Endodermal cell (in vitro differentiated cells): Measurements from ENCODE around the gene NCK2. TPM values are rescaled to one million over a fixed set of nuclear protein-coding genes. Genes with fewer than 3 reads are reported as not detected.

Source experiments
- DNase-seq: peaks from one replicate; pipeline ENCODE4 v3.0.0-alpha.2; 2017
- H3K27ac ChIP-seq: 2 replicates; pipeline ENCODE4 v1.5.1; 2013; ENCODE audit warnings: mild to moderate bottlenecking, low read depth, low read length, moderate library complexity
- H3K27me3 ChIP-seq: 2 replicates; pipeline ENCODE4 v1.6.1; 2013; ENCODE audit warnings: mild to moderate bottlenecking, low read length, moderate library complexity; ENCODE audit not compliant: insufficient read depth, control insufficient read depth, poor library complexity, severe bottlenecking
- H3K36me3 ChIP-seq: 2 replicates; pipeline ENCODE4 v1.7.0; 2013; ENCODE audit warnings: mild to moderate bottlenecking, low read length, moderate library complexity; ENCODE audit not compliant: control insufficient read depth, insufficient read depth
- H3K4me1 ChIP-seq: one replicate; pipeline ENCODE4 v1.7.0; 2013; ENCODE audit warnings: low read length; ENCODE audit not compliant: control insufficient read depth, insufficient read depth
- H3K4me3 ChIP-seq: 2 replicates; pipeline ENCODE4 v1.5.1; 2013; ENCODE audit warnings: mild to moderate bottlenecking, low read length, moderate library complexity
- H3K9ac ChIP-seq: 2 replicates; pipeline ENCODE4 v1.6.1; 2013; ENCODE audit warnings: mild to moderate bottlenecking, low read length, moderate library complexity; ENCODE audit not compliant: poor library complexity, severe bottlenecking; ENCODE audit errors: extremely low read depth
- H3K9me3 ChIP-seq: 2 replicates; pipeline ENCODE4 v1.6.1; 2013; ENCODE audit warnings: mild to moderate bottlenecking, low read length, moderate library complexity; ENCODE audit not compliant: control insufficient read depth
- H3K27ac Mint-ChIP-seq: 2 replicates; pipeline ENCODE4 v1.8.0; 2020; ENCODE audit warnings: mixed read lengths
- H3K27me3 Mint-ChIP-seq: 2 replicates; pipeline ENCODE4 v1.8.0; 2021; ENCODE audit warnings: mild to moderate bottlenecking, mixed read lengths; ENCODE audit not compliant: insufficient read depth
- H3K36me3 Mint-ChIP-seq: 2 replicates; pipeline ENCODE4 v1.8.0; 2020; ENCODE audit warnings: low read depth, mixed read lengths
- H3K4me1 Mint-ChIP-seq: 2 replicates; pipeline ENCODE4 v1.8.0; 2020; ENCODE audit warnings: mixed read lengths
- H3K4me3 Mint-ChIP-seq: 2 replicates; pipeline ENCODE4 v1.8.0; 2020; ENCODE audit warnings: mild to moderate bottlenecking, moderate library complexity, mixed read lengths
- H3K9me3 Mint-ChIP-seq: 2 replicates; pipeline ENCODE4 v1.8.0; 2020; ENCODE audit warnings: mild to moderate bottlenecking, mixed read lengths
- WGBS, 2 experiments: methylation state at CpG; one replicate each; pipeline versions ENCODE4 v1.1.5 to v1.1.7; 2013; ENCODE audit warnings: missing lambda C conversion rate in 2 of 2, mixed read lengths in 1 of 2; ENCODE audit not compliant: insufficient coverage in 1 of 2, insufficient read length in 1 of 2; 5-methylcytosine and 5-hydroxymethylcytosine counted together
- total RNA-seq, 2 donors: library from RNA; stranded (reverse); fragmentation: NEBNext Ultra II Directional in 1 of 2; extraction: Animal tissue kit (Norgen Biotek cat#: 25700) in 1 of 2; gene quantifications; 2 replicates in 1 of 2; 3 replicates in 1 of 2; pipeline ENCODE4 v1.2.1, GENCODE V29; 2021
- TF ChIP-seq, protein P1 (sequence below): fragments of 200-600 bp; sonication (generic); conservative IDR thresholded peaks from 2 replicates; pipeline ENCODE4 v1.5.0; 2021; ENCODE audit warnings: antibody characterized with exemption, mild to moderate bottlenecking

The NCK2 gene
- total RNA-seq, 2 donors from 2014 or later = 58.9 to 63.8 TPM

DNA sequence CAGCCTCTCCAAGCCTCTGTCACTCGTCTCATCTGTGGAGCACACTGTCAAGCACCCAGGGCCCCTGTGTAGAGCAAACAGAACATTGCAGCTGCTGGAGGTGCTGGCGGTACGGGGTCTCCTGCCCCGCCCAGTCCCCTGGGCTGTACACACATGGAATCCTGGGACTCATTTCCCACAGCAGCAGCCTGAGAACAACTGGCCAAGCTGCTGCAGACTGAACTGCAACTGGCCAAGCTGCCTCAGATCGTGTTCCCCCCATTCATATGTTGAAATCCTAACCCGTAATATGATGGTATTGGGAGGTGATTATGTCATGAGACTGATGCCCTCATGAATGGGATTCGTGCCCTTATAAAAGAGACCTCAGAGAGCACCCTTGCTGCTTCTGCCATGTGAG, 130.5 kb downstream of the NCK2 start:
- Histone ChIP-seq H3K9me3 (no peaks in the 10 kb centered on the region), H3K4me3 (no peak overlapping the region), H3K27me3 (no peaks in the 10 kb centered on the region), H3K4me1 (peaks cover 9% of the 10 kb centered on the region), H3K27ac (no peak overlapping the region), H3K36me3 (peaks cover 21% of the 10 kb centered on the region), H3K9ac (no peak overlapping the region)
- H3K4me3 Mint-ChIP-seq = no peak overlapping the region
- TF ChIP-seq, protein P1, sequence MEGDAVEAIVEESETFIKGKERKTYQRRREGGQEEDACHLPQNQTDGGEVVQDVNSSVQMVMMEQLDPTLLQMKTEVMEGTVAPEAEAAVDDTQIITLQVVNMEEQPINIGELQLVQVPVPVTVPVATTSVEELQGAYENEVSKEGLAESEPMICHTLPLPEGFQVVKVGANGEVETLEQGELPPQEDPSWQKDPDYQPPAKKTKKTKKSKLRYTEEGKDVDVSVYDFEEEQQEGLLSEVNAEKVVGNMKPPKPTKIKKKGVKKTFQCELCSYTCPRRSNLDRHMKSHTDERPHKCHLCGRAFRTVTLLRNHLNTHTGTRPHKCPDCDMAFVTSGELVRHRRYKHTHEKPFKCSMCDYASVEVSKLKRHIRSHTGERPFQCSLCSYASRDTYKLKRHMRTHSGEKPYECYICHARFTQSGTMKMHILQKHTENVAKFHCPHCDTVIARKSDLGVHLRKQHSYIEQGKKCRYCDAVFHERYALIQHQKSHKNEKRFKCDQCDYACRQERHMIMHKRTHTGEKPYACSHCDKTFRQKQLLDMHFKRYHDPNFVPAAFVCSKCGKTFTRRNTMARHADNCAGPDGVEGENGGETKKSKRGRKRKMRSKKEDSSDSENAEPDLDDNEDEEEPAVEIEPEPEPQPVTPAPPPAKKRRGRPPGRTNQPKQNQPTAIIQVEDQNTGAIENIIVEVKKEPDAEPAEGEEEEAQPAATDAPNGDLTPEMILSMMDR = no peak
- H3K4me1 Mint-ChIP-seq = peaks cover 18% of the 10 kb centered on the region
- peaks cover 8% of the 10 kb centered on the region for H3K36me3 Mint-ChIP-seq
- 89 to 90% methylated on average over 6 to 7 of the region's 7 CpGs for WGBS, 2 experiments
- no peaks in the 10 kb centered on the region for H3K27me3 Mint-ChIP-seq
- no peaks in the 10 kb centered on the region for H3K9me3 Mint-ChIP-seq
- no peak overlapping the region for H3K27ac Mint-ChIP-seq
- no peak for DNase-seq

DNA sequence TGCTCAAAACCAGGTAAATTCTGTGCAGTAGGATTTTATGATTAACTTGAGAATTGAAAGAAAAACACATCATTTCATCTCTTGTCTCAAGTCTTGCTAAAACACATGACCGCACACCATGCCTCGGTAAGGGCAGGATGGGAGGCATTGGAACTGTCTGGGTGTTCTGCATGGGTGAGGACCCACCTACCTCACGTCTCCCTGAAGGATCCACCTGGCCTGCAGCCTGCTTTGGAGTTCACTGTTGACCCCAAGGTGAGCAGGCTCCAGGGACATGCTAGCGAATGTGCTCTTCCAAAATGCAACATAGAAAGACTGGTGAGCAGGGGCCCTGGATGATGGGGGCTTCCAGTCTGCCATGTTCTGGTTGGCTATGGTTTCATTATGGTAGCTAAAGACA, 131.5 kb downstream of the NCK2 start:
- no peaks in the 10 kb centered on the region for H3K27me3 ChIP-seq
- no peaks in the 10 kb centered on the region for H3K27me3 Mint-ChIP-seq
- no peaks in the 10 kb centered on the region for H3K9me3 Mint-ChIP-seq
- 97 to 100% methylated on average over 3 to 4 of the region's 4 CpGs for WGBS, 2 experiments
- H3K4me1 Mint-ChIP-seq = peaks cover 18% of the 10 kb centered on the region
- DNase-seq = no peak
- no peaks in the 10 kb centered on the region for H3K9me3 ChIP-seq
- H3K36me3 ChIP-seq = peaks cover 24% of the 10 kb centered on the region
- TF ChIP-seq, protein P1 = no peak
- H3K27ac ChIP-seq = no peak overlapping the region
- peaks cover 9% of the 10 kb centered on the region for H3K4me1 ChIP-seq
- no peak overlapping the region for H3K4me3 Mint-ChIP-seq
- no peak overlapping the region for H3K9ac ChIP-seq
- H3K4me3 ChIP-seq = no peak overlapping the region
- peaks cover 12% of the 10 kb centered on the region for H3K36me3 Mint-ChIP-seq
- no peak overlapping the region for H3K27ac Mint-ChIP-seq

DNA sequence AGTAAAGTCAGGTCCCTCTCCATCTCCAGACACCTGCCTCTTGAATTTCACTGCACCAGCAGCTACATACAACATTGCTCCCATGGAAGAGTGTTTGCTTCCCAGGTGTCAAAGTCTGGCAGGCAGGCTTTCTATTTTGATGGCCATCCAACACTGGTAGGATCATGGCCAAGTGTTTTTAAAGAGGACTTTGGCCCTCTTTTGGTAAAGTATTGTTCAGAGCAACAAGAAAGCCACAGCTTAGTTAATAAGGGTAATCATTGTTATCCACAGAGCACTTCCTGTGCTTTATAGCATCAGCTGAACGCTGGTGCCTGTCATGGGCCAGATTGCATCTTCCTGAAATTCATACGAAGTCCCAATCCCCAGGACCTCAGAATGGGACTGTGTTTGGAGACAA, 133.2 kb downstream of the NCK2 start:
- H3K27me3 ChIP-seq = no peaks in the 10 kb centered on the region
- no peak overlapping the region for H3K9ac ChIP-seq
- TF ChIP-seq, protein P1 = no peak
- H3K4me3 ChIP-seq = no peak overlapping the region
- no peaks in the 10 kb centered on the region for H3K9me3 Mint-ChIP-seq
- peaks cover 24% of the 10 kb centered on the region for H3K36me3 Mint-ChIP-seq
- DNase-seq = no peak
- H3K4me3 Mint-ChIP-seq = no peak overlapping the region
- H3K9me3 ChIP-seq = no peaks in the 10 kb centered on the region
- H3K4me1 ChIP-seq = peaks cover 17% of the 10 kb centered on the region
- peaks cover 39% of the 10 kb centered on the region for H3K36me3 ChIP-seq
- no peaks in the 10 kb centered on the region for H3K27me3 Mint-ChIP-seq
- 98 to 100% methylated on average over 1 to 2 of the region's 2 CpGs for WGBS, 2 experiments
- H3K4me1 Mint-ChIP-seq = peaks cover 22% of the 10 kb centered on the region
- no peak overlapping the region for H3K27ac ChIP-seq
- no peak overlapping the region for H3K27ac Mint-ChIP-seq
